Nephron (organoid): Measurements from ENCODE around the gene ADCY1.
A peak's percentile ranks its signal among the peaks of the same experiment; 100 is the strongest.

Source experiments
- H3K27ac Mint-ChIP-seq, 3 experiments: 2 replicates each; pipeline ENCODE4 v1.8.0; 2020; ENCODE audit warnings: mixed read lengths in 3 of 3, mild to moderate bottlenecking in 2 of 3, moderate library complexity in 1 of 3
- H3K27me3 Mint-ChIP-seq: 2 replicates; pipeline ENCODE4 v1.8.0; 2021; ENCODE audit warnings: low read depth, mild to moderate bottlenecking, moderate library complexity, mixed read lengths
- H3K36me3 Mint-ChIP-seq: 2 replicates; pipeline ENCODE4 v1.8.0; 2020; ENCODE audit warnings: low read depth, mixed read lengths
- H3K4me1 Mint-ChIP-seq: 2 replicates; pipeline ENCODE4 v1.8.0; 2020; ENCODE audit warnings: mixed read lengths
- H3K4me3 Mint-ChIP-seq, 3 experiments: 2 replicates each; pipeline ENCODE4 v1.8.0; 2020; ENCODE audit warnings: mild to moderate bottlenecking in 3 of 3, mixed read lengths in 3 of 3, moderate library complexity in 2 of 3
- H3K9me3 Mint-ChIP-seq: 2 replicates; pipeline ENCODE4 v1.8.0; 2020; ENCODE audit warnings: mixed read lengths
- CTCF ChIP-seq, 3 experiments: fragments of 200-600 bp; sonication (generic); IDR thresholded peaks; one replicate each; pipeline ENCODE4 v1.5.0; 2021; ENCODE audit warnings: antibody characterized with exemption in 3 of 3; ENCODE audit not compliant: unreplicated experiment in 3 of 3

The ADCY1 gene

GRCh38 chr7:45563941-45564461 lies 10.2 kb upstream of the ADCY1 start:
- Mint-ChIP-seq H3K36me3 (no peaks in the 10 kb centered on the region), H3K9me3 (peaks cover 3% of the 10 kb centered on the region), H3K4me1 (peaks cover 18% of the 10 kb centered on the region), H3K4me3 (no peak overlapping the region), H3K27ac (peak overlapping the region in 2 of 3 experiments; percentile 33 to 57), H3K27me3 (peaks cover 34% of the 10 kb centered on the region)
- TF ChIP-seq CTCF (IDR thresholded peaks at IDR 0.05; ENCODE audit: unreplicated experiment in 3 of 3): no peak

GRCh38 chr7:45564485-45564884 lies 9.7 kb upstream of the ADCY1 start:
- Mint-ChIP-seq H3K4me1 (peaks cover 18% of the 10 kb centered on the region), H3K4me3 (peak overlapping the region in 1 of 3 experiments; percentile 15), H3K36me3 (no peaks in the 10 kb centered on the region), H3K9me3 (peaks cover 3% of the 10 kb centered on the region), H3K27ac (peak overlapping the region in 1 of 3 experiments; percentile 57), H3K27me3 (peaks cover 34% of the 10 kb centered on the region)
- TF ChIP-seq CTCF (IDR thresholded peaks at IDR 0.05; ENCODE audit: unreplicated experiment in 3 of 3): no peak

- Mint-ChIP-seq H3K27me3 (peaks cover 36% of the 10 kb centered on the region), H3K9me3 (peaks cover 2% of the 10 kb centered on the region), H3K36me3 (no peaks in the 10 kb centered on the region), H3K4me1 (peaks cover 18% of the 10 kb centered on the region), H3K27ac (peak overlapping the region in 1 of 3 experiments; percentile 57), H3K4me3 (peak overlapping the region in 1 of 3 experiments; percentile 15)
- no peak for TF ChIP-seq CTCF (IDR thresholded peaks at IDR 0.05; ENCODE audit: unreplicated experiment in 3 of 3)
Observed at GRCh38 chr7:45564886-45565455, 9.2 kb upstream of the ADCY1 start.

GRCh38 chr7:45566386-45566785 lies 7.8 kb upstream of the ADCY1 start:
- no peak for TF ChIP-seq CTCF (IDR thresholded peaks at IDR 0.05; ENCODE audit: unreplicated experiment in 3 of 3)
- Mint-ChIP-seq H3K9me3 (no peaks in the 10 kb centered on the region), H3K4me1 (peaks cover 18% of the 10 kb centered on the region), H3K36me3 (no peaks in the 10 kb centered on the region), H3K4me3 (no peak overlapping the region), H3K27me3 (peaks cover 47% of the 10 kb centered on the region), H3K27ac (no peak overlapping the region)

GRCh38 chr7:45566961-45567360 lies 7.2 kb upstream of the ADCY1 start:
- H3K4me1 Mint-ChIP-seq: peaks cover 18% of the 10 kb centered on the region
- peaks cover 53% of the 10 kb centered on the region for H3K27me3 Mint-ChIP-seq
- no peak overlapping the region for H3K27ac Mint-ChIP-seq
- no peaks in the 10 kb centered on the region for H3K9me3 Mint-ChIP-seq
- H3K36me3 Mint-ChIP-seq: no peaks in the 10 kb centered on the region
- TF ChIP-seq CTCF (IDR thresholded peaks at IDR 0.05; ENCODE audit: unreplicated experiment in 3 of 3): no peak
- no peak overlapping the region for H3K4me3 Mint-ChIP-seq

- peaks cover 58% of the 10 kb centered on the region for H3K27me3 Mint-ChIP-seq
- no peak overlapping the region for H3K27ac Mint-ChIP-seq
- no peak overlapping the region for H3K4me3 Mint-ChIP-seq
- TF ChIP-seq CTCF (IDR thresholded peaks at IDR 0.05; ENCODE audit: unreplicated experiment in 3 of 3): no peak
- H3K4me1 Mint-ChIP-seq: peaks cover 18% of the 10 kb centered on the region
- H3K36me3 Mint-ChIP-seq: no peaks in the 10 kb centered on the region
- H3K9me3 Mint-ChIP-seq: no peaks in the 10 kb centered on the region
Observed at GRCh38 chr7:45567713-45568112, 6.5 kb upstream of the ADCY1 start.
